Large intestine (tissue), 12 donors: ENCODE results near the gene SEPTIN2. TPM values are rescaled to one million over a fixed set of nuclear protein-coding genes. Genes with fewer than 3 reads are reported as not detected.

Experiments used
- DNase-seq, 2 donors: peaks; one replicate each; pipeline versions ENCODE4 v3.0.0 to v3.0.0-alpha.2; 2013
- H3K27ac ChIP-seq: one replicate; pipeline ENCODE4 v1.5.1; 2013; ENCODE audit warnings: low read length
- H3K27me3 ChIP-seq: 2 replicates; pipeline ENCODE4 v1.6.1; 2013; ENCODE audit warnings: low read length; ENCODE audit not compliant: control insufficient read depth, insufficient read depth
- H3K36me3 ChIP-seq: 2 replicates; pipeline ENCODE4 v1.6.1; 2013; ENCODE audit warnings: low read length; ENCODE audit not compliant: control insufficient read depth, insufficient read depth
- H3K4me1 ChIP-seq: one replicate; pipeline ENCODE4 v1.6.1; 2013; ENCODE audit warnings: low read length; ENCODE audit not compliant: control insufficient read depth, insufficient read depth
- H3K4me3 ChIP-seq: one replicate; pipeline ENCODE4 v1.5.1; 2013; ENCODE audit warnings: low read length
- H3K9me3 ChIP-seq: one replicate; pipeline ENCODE4 v1.6.1; 2013; ENCODE audit warnings: mild to moderate bottlenecking, low read depth, low read length, moderate library complexity; ENCODE audit not compliant: control insufficient read depth
- WGBS: methylation state at CpG from one replicate; pipeline ENCODE4 v1.1.5; 2013; ENCODE audit warnings: low lambda C conversion rate; ENCODE audit not compliant: insufficient coverage; 5-methylcytosine and 5-hydroxymethylcytosine counted together
- long read RNA-seq, 11 donors: transcript quantifications; one replicate each; lab custom pipeline, GENCODE V29; 2026
- polyA plus RNA-seq: library from polyadenylated mRNA; unstranded; fragments of 120-200 nt; gene quantifications from one replicate; pipeline ENCODE4 v1.2.1, GENCODE V29; 2013

SEPTIN2 gene
- 354 TPM for polyA plus RNA-seq
- long read RNA-seq, donor 1, transcript SEPT2-203 (13 exons, 3,315 nt) = major isoform, 21 of 40 reads
- long read RNA-seq, donor 1, transcript SEPT2-238 (4 exons, 740 nt) = minor isoform, 8 of 40 reads
- long read RNA-seq, donor 1, partial matches to known transcripts = 5 of 40 reads
- long read RNA-seq, donor 1, other reads (novel, unspliced or antisense) = 0 of 40 reads
- long read RNA-seq, donor 2, transcript SEPT2-234 (5 exons, 749 nt) = minor isoform, 5 of 131 reads
- long read RNA-seq, donor 2, transcript SEPT2-238 (4 exons, 740 nt) = minor isoform, 14 of 131 reads
- long read RNA-seq, donor 2, transcript SEPT2-203 (13 exons, 3,315 nt) = major isoform, 33 of 131 reads
- long read RNA-seq, donor 2, partial matches to known transcripts = 66 of 131 reads
- long read RNA-seq, donor 2, other reads (novel, unspliced or antisense) = 6 of 131 reads
- long read RNA-seq, donor 3 = 0 reads
- long read RNA-seq, donor 4, partial matches to known transcripts = 0 of 1 reads
- long read RNA-seq, donor 4, other reads (novel, unspliced or antisense) = 0 of 1 reads
- long read RNA-seq, donor 5, transcript SEPT2-238 (4 exons, 740 nt) = minor isoform, 8 of 52 reads
- long read RNA-seq, donor 5, transcript SEPT2-203 (13 exons, 3,315 nt) = major isoform, 25 of 52 reads
- long read RNA-seq, donor 5, partial matches to known transcripts = 7 of 52 reads
- long read RNA-seq, donor 5, other reads (novel, unspliced or antisense) = 5 of 52 reads
- long read RNA-seq, donor 6, transcript SEPT2-204 (13 exons, 3,701 nt) = minor isoform, 5 of 108 reads
- long read RNA-seq, donor 6, transcript SEPT2-203 (13 exons, 3,315 nt) = major isoform, 53 of 108 reads
- long read RNA-seq, donor 6, partial matches to known transcripts = 37 of 108 reads
- long read RNA-seq, donor 6, other reads (novel, unspliced or antisense) = 6 of 108 reads
- long read RNA-seq, donor 7, transcript SEPT2-238 (4 exons, 740 nt) = minor isoform, 8 of 53 reads
- long read RNA-seq, donor 7, transcript SEPT2-203 (13 exons, 3,315 nt) = major isoform, 25 of 53 reads
- long read RNA-seq, donor 7, partial matches to known transcripts = 11 of 53 reads
- long read RNA-seq, donor 7, other reads (novel, unspliced or antisense) = 5 of 53 reads
- long read RNA-seq, donor 8, transcript SEPT2-203 (13 exons, 3,315 nt) = major isoform, 44 of 301 reads
- long read RNA-seq, donor 8, transcript SEPT2-238 (4 exons, 740 nt) = minor isoform, 8 of 301 reads
- long read RNA-seq, donor 8, partial matches to known transcripts = 234 of 301 reads
- long read RNA-seq, donor 8, other reads (novel, unspliced or antisense) = 9 of 301 reads
- long read RNA-seq, donor 9, transcript SEPT2-203 (13 exons, 3,315 nt) = major isoform, 44 of 118 reads
- long read RNA-seq, donor 9, transcript SEPT2-238 (4 exons, 740 nt) = minor isoform, 12 of 118 reads
- long read RNA-seq, donor 9, partial matches to known transcripts = 43 of 118 reads
- long read RNA-seq, donor 9, other reads (novel, unspliced or antisense) = 11 of 118 reads
- long read RNA-seq, donor 10, transcript SEPT2-204 (13 exons, 3,701 nt) = minor isoform, 9 of 239 reads
- long read RNA-seq, donor 10, transcript SEPT2-238 (4 exons, 740 nt) = minor isoform, 6 of 239 reads
- long read RNA-seq, donor 10, transcript SEPT2-234 (5 exons, 749 nt) = minor isoform, 5 of 239 reads
- long read RNA-seq, donor 10, transcript SEPT2-203 (13 exons, 3,315 nt) = major isoform, 71 of 239 reads
- long read RNA-seq, donor 10, partial matches to known transcripts = 141 of 239 reads
- long read RNA-seq, donor 10, other reads (novel, unspliced or antisense) = 7 of 239 reads
- long read RNA-seq, donor 11, transcript SEPT2-203 (13 exons, 3,315 nt) = major isoform, 62 of 135 reads
- long read RNA-seq, donor 11, transcript SEPT2-204 (13 exons, 3,701 nt) = minor isoform, 5 of 135 reads
- long read RNA-seq, donor 11, partial matches to known transcripts = 49 of 135 reads
- long read RNA-seq, donor 11, other reads (novel, unspliced or antisense) = 7 of 135 reads

GRCh38 chr2:241315879-241316631 lies at the start of gene SEPTIN2:
SEPTIN2 (plus strand) TSS chr2:241315925; CDS start chr2:241324233, 8,308 bp downstream.
- no CpG with 5 or more reads among the region's 75 CpGs for WGBS
- peak within 1 kb of the TSS; percentile 97 for H3K4me3 ChIP-seq
- peak within 1 kb of the TSS; percentile 95 for H3K27ac ChIP-seq
- peak in 1 of 2 donors; percentile 90 for DNase-seq
- H3K9me3 ChIP-seq = no peaks in the 10 kb centered on the region
- peaks cover 14% of the 10 kb centered on the region for H3K4me1 ChIP-seq
- H3K27me3 ChIP-seq = no peaks in the 10 kb centered on the region
- no peaks in the 10 kb centered on the region for H3K36me3 ChIP-seq

- 100% methylated on average over 1 of the region's 12 CpGs for WGBS
- Histone ChIP-seq H3K4me1 (peaks cover 7% of the 10 kb centered on the region), H3K4me3 (no peak overlapping the region)
Measured at GRCh38 chr2:241267249-241268067, 48.3 kb upstream of the SEPTIN2 start.

GRCh38 chr2:241268306-241268705 lies 47.4 kb upstream of the SEPTIN2 start:
- Histone ChIP-seq H3K9me3 (no peaks in the 10 kb centered on the region), H3K4me3 (no peak overlapping the region), H3K27me3 (no peaks in the 10 kb centered on the region), H3K36me3 (peaks cover 51% of the 10 kb centered on the region), H3K4me1 (peaks cover 7% of the 10 kb centered on the region), H3K27ac (no peak overlapping the region)
- no peak for DNase-seq
- WGBS = 76% methylated on average over 2 of the region's 7 CpGs

More at GRCh38 chr2:241267249-241268067, 48.3 kb upstream of the SEPTIN2 start:
- H3K36me3 ChIP-seq = peaks cover 59% of the 10 kb centered on the region
- no peaks in the 10 kb centered on the region for H3K9me3 ChIP-seq
- DNase-seq = no peak
- H3K27ac ChIP-seq = no peak overlapping the region
- H3K27me3 ChIP-seq = no peaks in the 10 kb centered on the region

- Histone ChIP-seq H3K4me3 (no peak overlapping the region), H3K4me1 (peaks cover 7% of the 10 kb centered on the region), H3K9me3 (no peaks in the 10 kb centered on the region), H3K36me3 (peaks cover 45% of the 10 kb centered on the region), H3K27ac (no peak overlapping the region), H3K27me3 (no peaks in the 10 kb centered on the region)
- 93% methylated on average over 4 of the region's 14 CpGs for WGBS
- DNase-seq = no peak
Measured at GRCh38 chr2:241268716-241269445, 46.8 kb upstream of the SEPTIN2 start.

GRCh38 chr2:241269707-241270520 lies 45.8 kb upstream of the SEPTIN2 start:
- 100% methylated on average over 2 of the region's 15 CpGs for WGBS
- Histone ChIP-seq H3K4me3 (no peak overlapping the region), H3K36me3 (peaks cover 37% of the 10 kb centered on the region), H3K27me3 (no peaks in the 10 kb centered on the region), H3K9me3 (no peaks in the 10 kb centered on the region), H3K27ac (no peak overlapping the region), H3K4me1 (peaks cover 7% of the 10 kb centered on the region)
- no peak for DNase-seq

GRCh38 chr2:241270531-241270930 lies 45.2 kb upstream of the SEPTIN2 start:
- Histone ChIP-seq H3K9me3 (no peaks in the 10 kb centered on the region), H3K36me3 (peaks cover 32% of the 10 kb centered on the region), H3K4me3 (no peak overlapping the region), H3K27me3 (no peaks in the 10 kb centered on the region), H3K27ac (no peak overlapping the region), H3K4me1 (peaks cover 7% of the 10 kb centered on the region)
- WGBS = no CpG with 5 or more reads among the region's 5 CpGs
- DNase-seq = no peak

GRCh38 chr2:241271706-241272302 lies 43.9 kb upstream of the SEPTIN2 start:
- H3K4me1 ChIP-seq = peaks cover 7% of the 10 kb centered on the region
- no CpG with 5 or more reads among the region's 37 CpGs for WGBS

More at GRCh38 chr2:241271706-241272302, 43.9 kb upstream of the SEPTIN2 start:
- Histone ChIP-seq H3K36me3 (peaks cover 20% of the 10 kb centered on the region), H3K4me3 (peak overlapping the region; percentile 67), H3K9me3 (no peaks in the 10 kb centered on the region), H3K27ac (peak overlapping the region; percentile 47), H3K27me3 (no peaks in the 10 kb centered on the region)
- DNase-seq = peak; percentile 54 to 76
